Endothelial cell of umbilical vein (primary cell): ENCODE results near the gene EML4.

Experiments
- EZH2 ChIP-seq: IDR thresholded peaks from 2 replicates; pipeline ENCODE4 v1.6.1; 2012; ENCODE audit warnings: borderline replicate concordance, low read depth, mild to moderate bottlenecking, moderate library complexity, low read length, inconsistent platforms; ENCODE audit not compliant: severe bottlenecking
- FOS ChIP-seq: IDR thresholded peaks from 2 replicates; pipeline ENCODE4 v1.6.1; 2011; ENCODE audit warnings: mild to moderate bottlenecking, low read length, moderate library complexity, borderline replicate concordance; ENCODE audit not compliant: insufficient read depth
- TF ChIP-seq, protein P1 (sequence below), 2 donors: IDR thresholded peaks; 1 replicate in 1 of 2; 2 replicates in 1 of 2; pipeline ENCODE4 v1.5.1; 2011; ENCODE audit warnings: low read length in 2 of 2, mild to moderate bottlenecking in 2 of 2, moderate library complexity in 2 of 2, control low read depth in 1 of 2, inconsistent platforms in 1 of 2, low read depth in 1 of 2; ENCODE audit not compliant: insufficient read depth in 1 of 2; ENCODE audit errors: extremely low read depth in 1 of 2

DNA sequence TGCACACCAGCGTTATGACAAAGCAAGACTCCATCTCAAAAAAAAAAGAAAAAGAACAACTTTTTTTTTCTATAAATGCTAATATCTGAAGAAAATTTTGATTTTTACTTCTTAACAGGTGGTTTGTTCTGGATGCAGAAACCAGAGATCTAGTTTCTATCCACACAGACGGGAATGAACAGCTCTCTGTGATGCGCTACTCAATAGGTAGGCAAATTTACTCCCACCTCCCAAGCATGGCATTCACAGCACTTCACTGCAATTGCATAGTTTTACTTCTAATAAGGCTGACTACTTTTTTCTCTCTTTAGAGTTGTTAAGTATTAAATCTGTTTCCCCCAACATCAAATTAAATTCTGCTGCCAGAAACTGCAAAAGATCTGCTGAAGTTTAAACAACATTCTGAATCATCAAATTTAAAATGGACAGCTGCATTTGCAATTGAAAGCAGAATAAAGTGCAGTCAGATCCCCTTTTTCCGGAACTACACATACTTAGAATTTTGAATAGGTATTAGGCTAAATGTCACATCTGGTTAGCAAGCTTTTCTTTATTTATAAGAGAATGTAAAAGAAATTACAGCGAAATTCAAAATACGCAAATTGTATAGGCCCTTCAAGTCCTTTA lies 146.8 kb downstream of the EML4 start:
- TF ChIP-seq, protein P1, sequence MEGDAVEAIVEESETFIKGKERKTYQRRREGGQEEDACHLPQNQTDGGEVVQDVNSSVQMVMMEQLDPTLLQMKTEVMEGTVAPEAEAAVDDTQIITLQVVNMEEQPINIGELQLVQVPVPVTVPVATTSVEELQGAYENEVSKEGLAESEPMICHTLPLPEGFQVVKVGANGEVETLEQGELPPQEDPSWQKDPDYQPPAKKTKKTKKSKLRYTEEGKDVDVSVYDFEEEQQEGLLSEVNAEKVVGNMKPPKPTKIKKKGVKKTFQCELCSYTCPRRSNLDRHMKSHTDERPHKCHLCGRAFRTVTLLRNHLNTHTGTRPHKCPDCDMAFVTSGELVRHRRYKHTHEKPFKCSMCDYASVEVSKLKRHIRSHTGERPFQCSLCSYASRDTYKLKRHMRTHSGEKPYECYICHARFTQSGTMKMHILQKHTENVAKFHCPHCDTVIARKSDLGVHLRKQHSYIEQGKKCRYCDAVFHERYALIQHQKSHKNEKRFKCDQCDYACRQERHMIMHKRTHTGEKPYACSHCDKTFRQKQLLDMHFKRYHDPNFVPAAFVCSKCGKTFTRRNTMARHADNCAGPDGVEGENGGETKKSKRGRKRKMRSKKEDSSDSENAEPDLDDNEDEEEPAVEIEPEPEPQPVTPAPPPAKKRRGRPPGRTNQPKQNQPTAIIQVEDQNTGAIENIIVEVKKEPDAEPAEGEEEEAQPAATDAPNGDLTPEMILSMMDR (IDR thresholded peaks at IDR 0.05; ENCODE audit: extremely low read depth in 1 of 2, insufficient read depth in 1 of 2, low read depth in 1 of 2, low read length in 2 of 2), result no peak
- no peak for TF ChIP-seq FOS
- no peak for TF ChIP-seq EZH2
